HUES64 (cell line): ENCODE data around the gene KIF14.

ENCODE experiments used
- H3K27ac ChIP-seq: 2 replicates; pipeline ENCODE4 v1.7.0; 2013; ENCODE audit warnings: low read depth, low read length, inconsistent platforms
- H3K27me3 ChIP-seq: 2 replicates; pipeline ENCODE4 v1.6.1; 2013; ENCODE audit warnings: mild to moderate bottlenecking, low read length; ENCODE audit not compliant: insufficient read depth
- H3K36me3 ChIP-seq: 2 replicates; pipeline ENCODE4 v1.6.1; 2013; ENCODE audit warnings: mild to moderate bottlenecking, low read length; ENCODE audit not compliant: insufficient read depth
- H3K4me1 ChIP-seq: 2 replicates; pipeline ENCODE4 v1.6.1; 2013; ENCODE audit warnings: mild to moderate bottlenecking, low read length, moderate library complexity; ENCODE audit not compliant: insufficient read depth
- H3K4me3 ChIP-seq: 2 replicates; pipeline ENCODE4 v1.5.1; 2013; ENCODE audit warnings: mild to moderate bottlenecking, low read length, moderate library complexity
- H3K9ac ChIP-seq: 2 replicates; pipeline ENCODE4 v1.6.1; 2013; ENCODE audit warnings: mild to moderate bottlenecking, low read depth, low read length
- H3K9me3 ChIP-seq: 2 replicates; pipeline ENCODE4 v1.6.1; 2013; ENCODE audit warnings: low read depth, low read length; ENCODE audit not compliant: insufficient read depth
- WGBS: fragments of 150-250, 120-280 bp; methylation state at CpG from one replicate; pipeline ENCODE4 v1.1.7; 2013; ENCODE audit warnings: missing lambda C conversion rate; 5-methylcytosine and 5-hydroxymethylcytosine counted together

Gene KIF14

DNA sequence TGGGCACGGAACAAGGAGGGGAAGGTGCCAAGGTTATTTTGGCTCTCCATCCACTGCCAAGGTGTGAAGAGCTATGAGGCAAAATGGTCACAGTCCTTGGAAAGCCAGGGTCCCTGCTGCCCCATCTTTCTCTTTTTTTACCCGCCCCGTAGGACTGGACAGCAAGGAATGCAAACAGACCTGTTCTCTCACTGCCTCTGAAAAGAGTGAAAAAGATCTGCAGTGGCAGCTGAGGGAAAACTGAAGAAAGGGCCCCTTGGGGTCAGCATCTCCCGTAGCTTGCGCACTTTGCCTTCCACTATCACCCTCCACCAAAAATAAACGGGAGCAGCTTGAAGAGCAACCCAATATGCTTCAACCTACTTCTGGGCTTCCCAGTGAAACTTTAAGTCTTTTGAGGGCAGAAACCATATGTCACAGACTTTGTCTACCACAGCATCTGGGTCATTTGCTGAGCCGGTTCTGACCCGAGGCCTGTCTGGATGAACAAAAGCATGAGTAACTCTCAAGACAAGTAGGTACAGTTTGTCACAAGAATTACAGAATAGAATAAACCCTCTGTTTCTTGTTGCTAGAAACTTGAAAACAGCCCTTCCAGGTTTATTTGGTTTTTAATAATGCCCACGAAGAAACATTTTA, 9.4 kb upstream of the KIF14 start:
- peaks cover 7% of the 10 kb centered on the region; the same call in 1 of the 2 replicates for H3K4me1 ChIP-seq

GRCh38 chr1:200628223-200628881, 7.8 kb upstream of the KIF14 start:
- peaks cover 11% of the 10 kb centered on the region; the same call in 1 of the 2 replicates for H3K4me1 ChIP-seq
- 92% methylated on average over 7 of the region's 7 CpGs for WGBS
- no peaks in the 10 kb centered on the region for H3K36me3 ChIP-seq
- H3K4me3 ChIP-seq = no peak overlapping the region
- H3K9me3 ChIP-seq = no peaks in the 10 kb centered on the region
- H3K27me3 ChIP-seq = no peaks in the 10 kb centered on the region
- no peak overlapping the region for H3K27ac ChIP-seq
- H3K9ac ChIP-seq = no peak overlapping the region

More for the DNA sequence above, 9.4 kb upstream of the KIF14 start:
- H3K9ac ChIP-seq = no peak overlapping the region
- H3K9me3 ChIP-seq = no peaks in the 10 kb centered on the region
- H3K27ac ChIP-seq = no peak overlapping the region
- no peaks in the 10 kb centered on the region for H3K27me3 ChIP-seq
- H3K36me3 ChIP-seq = no peaks in the 10 kb centered on the region
- no peak overlapping the region for H3K4me3 ChIP-seq
- 87% methylated on average over 9 of the region's 9 CpGs for WGBS

DNA sequence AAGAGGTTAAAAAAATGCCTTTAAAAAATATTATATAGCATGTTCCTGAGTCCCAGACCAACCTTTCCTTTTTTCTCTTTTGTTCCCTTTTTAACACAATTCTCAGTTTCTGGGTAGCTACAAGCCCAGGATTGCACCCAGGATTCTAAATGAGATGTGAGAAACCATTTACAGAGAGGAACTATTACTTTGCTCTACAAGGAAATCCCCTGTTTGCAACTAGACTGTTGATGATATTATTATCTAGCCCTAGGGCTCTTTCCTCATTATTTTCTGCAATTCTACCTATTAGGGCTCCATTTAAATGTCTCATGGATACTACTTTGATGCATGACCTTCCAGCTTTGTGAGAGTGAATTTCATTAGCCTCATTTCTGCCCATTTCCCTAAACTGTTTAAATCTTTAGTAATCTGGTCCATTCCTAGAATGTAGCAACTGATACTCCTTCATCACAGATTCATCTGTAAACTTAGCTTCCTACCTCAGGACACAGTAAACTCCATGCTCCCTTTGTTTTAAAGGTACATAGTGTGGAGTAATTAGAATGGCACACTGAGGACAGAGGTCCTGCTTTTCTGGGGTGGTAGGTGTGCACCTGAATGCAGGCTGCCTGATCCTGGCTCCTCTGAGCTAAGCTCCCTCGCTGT, 7.1 kb upstream of the KIF14 start:
- H3K4me3 ChIP-seq = no peak overlapping the region
- H3K4me1 ChIP-seq = peaks cover 11% of the 10 kb centered on the region; the same call in 1 of the 2 replicates
- 100% methylated on average over 1 of the region's 1 CpG for WGBS
- H3K27me3 ChIP-seq = no peaks in the 10 kb centered on the region
- H3K27ac ChIP-seq = no peak overlapping the region
- H3K9me3 ChIP-seq = no peaks in the 10 kb centered on the region
- H3K9ac ChIP-seq = no peak overlapping the region
- H3K36me3 ChIP-seq = no peaks in the 10 kb centered on the region

GRCh38 chr1:200626853-200627534, 6.4 kb upstream of the KIF14 start:
- Histone ChIP-seq H3K4me1 (peaks cover 11% of the 10 kb centered on the region; the same call in 1 of the 2 replicates), H3K36me3 (no peaks in the 10 kb centered on the region), H3K4me3 (no peak overlapping the region), H3K27ac (no peak overlapping the region), H3K27me3 (no peaks in the 10 kb centered on the region), H3K9me3 (no peaks in the 10 kb centered on the region), H3K9ac (no peak overlapping the region)
- 82% methylated on average over 5 of the region's 5 CpGs for WGBS

GRCh38 chr1:200625381-200625824, 4.9 kb upstream of the KIF14 start:
- no CpG with 5 or more reads among the region's 1 CpG for WGBS
- H3K9me3 ChIP-seq = no peaks in the 10 kb centered on the region
- no peaks in the 10 kb centered on the region for H3K36me3 ChIP-seq
- no peak overlapping the region for H3K4me3 ChIP-seq
- H3K4me1 ChIP-seq = peaks cover 15% of the 10 kb centered on the region
- no peak overlapping the region for H3K27ac ChIP-seq
- H3K9ac ChIP-seq = no peak overlapping the region
- no peaks in the 10 kb centered on the region for H3K27me3 ChIP-seq

DNA sequence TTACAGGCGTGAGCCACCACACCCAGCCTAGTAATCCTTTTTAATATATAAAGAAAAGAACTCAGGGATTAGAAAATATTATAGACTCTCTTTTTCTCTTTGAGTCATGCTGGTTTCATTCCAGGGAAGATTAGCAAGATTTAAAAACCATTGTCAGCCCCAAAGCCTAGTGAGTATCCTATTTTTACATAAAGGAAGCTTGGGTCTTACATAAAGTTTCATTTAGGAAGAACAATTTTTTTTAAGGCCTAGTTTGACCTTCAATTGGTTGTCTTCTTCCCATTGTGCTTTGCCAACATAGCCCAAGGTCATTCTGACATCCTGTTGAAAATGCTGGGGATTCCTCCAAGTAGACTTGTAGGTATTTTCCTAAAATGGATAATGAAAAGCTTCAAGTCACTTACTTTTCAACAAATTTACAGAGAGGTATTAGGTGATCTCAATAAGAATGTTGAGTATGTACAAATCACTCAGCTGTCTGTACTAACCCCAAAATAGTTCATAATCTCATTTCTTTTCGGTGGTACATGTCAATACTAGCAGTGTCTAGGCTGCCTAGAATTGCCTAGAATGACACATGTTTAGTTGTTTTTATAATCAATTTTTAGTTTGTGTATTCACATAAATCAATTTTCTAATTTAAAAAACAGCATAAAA, 4.3 kb upstream of the KIF14 start:
- H3K27ac ChIP-seq = no peak overlapping the region
- H3K9ac ChIP-seq = no peak overlapping the region

DNA sequence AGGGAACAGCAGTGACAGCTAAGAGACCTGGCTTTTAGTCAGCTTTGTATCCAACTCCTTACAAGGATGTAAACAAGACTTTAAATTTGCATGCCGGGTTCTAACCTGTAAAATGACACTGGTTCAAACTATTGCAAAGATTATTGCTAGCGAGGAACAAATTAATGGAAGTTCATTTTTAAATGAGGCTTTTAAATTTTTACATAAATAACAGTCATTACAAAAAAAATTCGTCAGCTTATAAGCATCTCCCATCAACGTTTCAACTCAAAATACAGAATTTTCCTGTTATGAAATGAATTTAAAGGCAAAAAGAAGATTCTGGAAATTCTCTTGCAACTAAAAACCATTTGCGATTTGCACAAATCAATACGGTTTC, 668 bp downstream of the KIF14 start:
- Histone ChIP-seq H3K27me3 (no peaks in the 10 kb centered on the region), H3K27ac (peak overlapping the region; percentile 66; the same call in 1 of the 2 replicates), H3K4me1 (peaks cover 7% of the 10 kb centered on the region), H3K9me3 (no peaks in the 10 kb centered on the region), H3K4me3 (peak overlapping the region; percentile 93), H3K36me3 (peaks cover 42% of the 10 kb centered on the region), H3K9ac (peak overlapping the region; percentile 89)
- 16% methylated on average over 4 of the region's 6 CpGs for WGBS

More for the DNA sequence above, 4.3 kb upstream of the KIF14 start:
- Histone ChIP-seq H3K36me3 (no peaks in the 10 kb centered on the region), H3K4me3 (no peak overlapping the region), H3K27me3 (no peaks in the 10 kb centered on the region), H3K4me1 (peaks cover 12% of the 10 kb centered on the region), H3K9me3 (no peaks in the 10 kb centered on the region)
- 100% methylated on average over 1 of the region's 2 CpGs for WGBS

GRCh38 chr1:200610846-200611245, 9.7 kb downstream of the KIF14 start:
- no peaks in the 10 kb centered on the region for H3K9me3 ChIP-seq
- H3K36me3 ChIP-seq = peaks cover 88% of the 10 kb centered on the region
- 92% methylated on average over 2 of the region's 2 CpGs for WGBS

GRCh38 chr1:200602632-200603031, 17.9 kb downstream of the KIF14 start:
- no peak overlapping the region for H3K9ac ChIP-seq
- no peak overlapping the region for H3K27ac ChIP-seq
- WGBS = 90% methylated on average over 1 of the region's 1 CpG
- no peaks in the 10 kb centered on the region for H3K9me3 ChIP-seq
- no peak overlapping the region for H3K4me3 ChIP-seq
- H3K36me3 ChIP-seq = peaks cover 96% of the 10 kb centered on the region
- H3K4me1 ChIP-seq = no peaks in the 10 kb centered on the region
- no peaks in the 10 kb centered on the region for H3K27me3 ChIP-seq

More at GRCh38 chr1:200610846-200611245, 9.7 kb downstream of the KIF14 start:
- Histone ChIP-seq H3K27ac (no peak overlapping the region), H3K4me1 (no peaks in the 10 kb centered on the region), H3K4me3 (no peak overlapping the region), H3K9ac (no peak overlapping the region), H3K27me3 (no peaks in the 10 kb centered on the region)

DNA sequence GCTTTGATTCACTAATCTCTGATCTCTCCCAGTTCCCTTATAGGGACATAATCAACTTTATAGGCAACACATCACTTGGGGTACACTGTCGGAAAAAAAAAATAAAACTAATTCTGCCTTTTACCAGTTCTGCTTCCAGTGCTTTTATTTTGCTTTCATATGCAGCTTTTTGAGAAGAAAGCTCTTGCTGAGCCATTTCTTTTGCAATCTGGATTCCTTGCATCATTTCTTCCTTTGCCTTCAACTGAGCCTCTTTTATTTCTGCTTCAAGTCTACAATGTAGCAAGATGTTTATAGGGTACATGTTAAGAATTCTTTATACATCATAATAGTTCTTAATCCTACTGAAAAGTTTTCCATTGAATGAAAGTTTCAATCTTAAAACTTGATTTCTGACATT, 30.6 kb downstream of the KIF14 start:
- Histone ChIP-seq H3K4me3 (no peak overlapping the region), H3K27me3 (no peaks in the 10 kb centered on the region), H3K27ac (no peak overlapping the region), H3K9me3 (no peaks in the 10 kb centered on the region), H3K9ac (no peak overlapping the region), H3K4me1 (no peaks in the 10 kb centered on the region), H3K36me3 (peaks cover 91% of the 10 kb centered on the region)
- WGBS = 94% methylated on average over 1 of the region's 1 CpG
